ENCODE results near the gene KRT14. TPM values are rescaled to one million over a fixed set of nuclear protein-coding genes. Genes with fewer than 3 reads are reported as not detected.

KRT14 gene
- total RNA-seq: under 1 TPM in 2 of 4 donors, not detected in 2; 0.52 to 0.90 TPM

- TF ChIP-seq CTCF (IDR thresholded peaks at IDR 0.05): no peak
- TF ChIP-seq POLR2A (IDR thresholded peaks at IDR 0.05): no peak
- no peak for DNase-seq
- no peaks in the 10 kb centered on the region for H3K36me3 ChIP-seq
- intact Hi-C loops (cut with DNase I; ENCODE audit: low total_unique reads): no loop called here
- H3K27me3 ChIP-seq: no peaks in the 10 kb centered on the region
- no peak within 1 kb of the TSS for H3K4me3 ChIP-seq
- H3K9me3 ChIP-seq: no peaks in the 10 kb centered on the region
- no peak within 1 kb of the TSS for H3K27ac ChIP-seq
- no peaks in the 10 kb centered on the region for H3K4me1 ChIP-seq
Observed at GRCh38 chr17:41586863-41587495, at the start of gene KRT14. Gene KRT14 (minus strand): TSS chr17:41586895. CDS start chr17:41586834, 61 bp downstream.

DNA sequence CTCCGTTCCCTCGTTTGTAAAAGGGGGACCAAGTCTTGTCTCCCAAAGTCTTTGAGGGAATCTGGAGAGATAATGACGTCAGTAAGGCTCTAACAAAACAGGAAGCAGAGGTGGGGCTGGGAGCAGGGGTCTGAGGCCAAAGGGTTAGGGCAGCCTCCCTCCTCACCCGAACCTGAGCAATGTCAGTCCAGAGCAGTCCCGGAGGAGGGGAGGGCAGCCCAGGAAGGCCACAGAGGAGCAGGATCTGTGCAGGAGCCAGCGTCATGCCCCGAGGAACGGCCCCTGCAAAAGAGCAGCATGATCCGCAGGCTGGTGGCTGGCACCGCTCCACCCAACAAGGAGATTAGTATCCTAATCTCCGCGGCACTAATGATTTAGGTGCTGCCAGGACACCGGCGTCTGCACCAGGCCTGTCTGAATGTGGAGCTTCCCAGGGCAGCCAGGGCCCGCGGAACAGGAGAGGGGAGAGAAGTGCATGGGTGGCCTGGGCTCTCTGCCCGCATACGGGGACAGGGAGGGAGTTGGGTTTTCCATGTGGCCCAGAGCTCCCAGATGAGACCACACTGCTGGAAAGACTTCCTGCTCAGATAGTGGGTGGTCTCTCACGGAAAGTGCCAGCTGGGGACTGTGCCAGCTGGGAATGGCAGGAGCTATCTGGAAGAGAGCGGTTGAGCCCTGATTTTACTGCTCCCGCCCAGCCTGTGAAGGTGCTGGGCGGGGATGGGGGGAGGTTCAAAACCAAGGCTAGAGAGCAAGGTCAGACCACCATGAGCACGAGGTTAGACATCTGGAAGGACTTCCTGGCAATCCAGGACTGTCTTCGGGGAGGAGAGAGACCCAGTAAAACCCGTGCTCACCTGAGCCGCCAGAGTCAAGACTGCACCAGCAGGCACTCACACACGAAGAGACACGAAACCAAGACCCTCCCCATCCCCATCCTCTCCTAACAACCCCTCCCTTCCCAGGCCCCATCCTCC, 48.7 kb upstream of the KRT14 start:
- H3K36me3 ChIP-seq: no peaks in the 10 kb centered on the region
- H3K9me3 ChIP-seq: no peaks in the 10 kb centered on the region
- intact Hi-C loops (cut with DNase I; ENCODE audit: low total_unique reads): no loop called here
- no peaks in the 10 kb centered on the region for H3K27me3 ChIP-seq
- H3K4me3 ChIP-seq: no peak overlapping the region
- TF ChIP-seq POLR2A (IDR thresholded peaks at IDR 0.05): no peak
- TF ChIP-seq CTCF (IDR thresholded peaks at IDR 0.05): no peak
- H3K27ac ChIP-seq: no peak overlapping the region
- DNase-seq: peak in 1 of 2 donors; percentile 24
- H3K4me1 ChIP-seq: no peaks in the 10 kb centered on the region

DNA sequence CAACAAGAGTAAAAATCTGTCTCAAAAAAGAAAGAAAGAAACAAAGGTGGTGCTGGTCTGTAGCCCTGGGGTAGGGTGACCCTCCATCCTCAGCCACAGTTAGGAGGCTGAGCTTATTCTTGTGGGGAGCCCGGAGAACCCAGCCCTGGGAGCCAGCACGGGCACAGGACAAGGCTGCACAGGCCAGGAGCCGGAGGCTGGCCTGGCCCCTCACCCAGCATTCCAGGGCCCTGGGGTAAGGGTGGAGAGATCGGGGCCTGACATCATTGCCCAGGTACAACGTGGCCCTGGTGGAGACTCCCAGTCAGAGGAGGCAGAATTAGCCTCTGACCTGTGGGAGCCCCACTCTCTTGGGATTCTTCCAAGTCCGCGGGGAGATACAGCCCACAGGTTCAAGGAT, 47.9 kb upstream of the KRT14 start:
- intact Hi-C loops (cut with DNase I; ENCODE audit: low total_unique reads): no loop called here

DNA sequence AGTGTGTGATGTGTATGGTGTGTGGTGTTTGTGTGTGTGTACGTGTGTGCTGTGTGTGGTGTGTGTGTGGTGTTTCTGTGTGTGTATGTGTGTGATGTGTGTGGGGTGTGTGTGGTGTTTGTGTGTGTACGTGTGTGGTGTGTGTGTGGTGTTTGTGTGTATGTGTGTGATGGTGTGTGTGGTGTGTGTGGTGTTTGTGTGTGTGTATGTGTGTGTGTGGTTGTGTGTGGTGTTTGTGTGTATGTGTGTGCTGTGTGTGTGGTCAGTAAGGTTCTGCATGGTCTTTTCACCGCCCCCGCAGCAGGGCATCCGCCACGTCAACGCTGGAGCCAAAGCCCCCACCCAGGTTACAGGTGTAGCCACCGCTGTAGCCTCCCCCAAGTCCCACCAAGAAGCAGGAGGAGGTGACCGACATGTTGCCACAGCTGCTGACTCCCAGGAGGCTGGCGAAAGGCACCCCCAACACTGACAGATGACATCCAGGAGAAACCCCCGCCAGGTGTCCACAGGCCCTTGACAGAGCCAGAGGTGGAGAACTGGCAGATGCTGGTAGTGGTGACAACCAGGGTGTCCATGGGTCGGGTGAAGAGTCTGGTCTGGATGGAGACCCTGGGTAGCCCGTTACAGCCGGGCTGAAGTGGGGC, 47.0 kb upstream of the KRT14 start:
- Histone ChIP-seq H3K4me1 (no peaks in the 10 kb centered on the region), H3K9me3 (no peaks in the 10 kb centered on the region), H3K36me3 (no peaks in the 10 kb centered on the region), H3K4me3 (no peak overlapping the region), H3K27ac (no peak overlapping the region), H3K27me3 (no peaks in the 10 kb centered on the region)
- intact Hi-C loops (cut with DNase I; ENCODE audit: low total_unique reads): no loop called here
- no peak for DNase-seq
- TF ChIP-seq POLR2A (IDR thresholded peaks at IDR 0.05) (no peak), CTCF (IDR thresholded peaks at IDR 0.05) (no peak)

More for the DNA sequence above, 47.9 kb upstream of the KRT14 start:
- Histone ChIP-seq H3K9me3 (no peaks in the 10 kb centered on the region), H3K36me3 (no peaks in the 10 kb centered on the region), H3K27me3 (no peaks in the 10 kb centered on the region), H3K27ac (no peak overlapping the region), H3K4me3 (no peak overlapping the region), H3K4me1 (no peaks in the 10 kb centered on the region)
- DNase-seq: no peak
- TF ChIP-seq POLR2A (IDR thresholded peaks at IDR 0.05): no peak
- no peak for TF ChIP-seq CTCF (IDR thresholded peaks at IDR 0.05)
